GM23338 (cell line): Measurements from ENCODE around the gene CAPN8. TPM values are rescaled to one million over a fixed set of nuclear protein-coding genes. Genes with fewer than 3 reads are reported as not detected.

Experiments used
- ATAC-seq: fragments of 200-7000 bp; cut with Tn5 transposase; 3 replicates; pipeline ENCODE4 v1.9.1; 2020
- DNase-seq: peaks from one replicate; pipeline ENCODE4 v3.0.0-alpha.2; 2015; ENCODE audit warnings: low spot score
- H2AFZ ChIP-seq: fragments of 200-600 bp; sonication (generic); 2 replicates; pipeline ENCODE4 v1.8.0; 2016; ENCODE audit warnings: antibody characterized with exemption, mild to moderate bottlenecking, moderate library complexity
- H3F3A ChIP-seq: fragments of 200-600 bp; sonication (generic); replicated peaks from 2 replicates; pipeline ENCODE4 v1.8.0; 2017; ENCODE audit warnings: antibody characterized with exemption, mixed run types, low read depth
- H3K27ac ChIP-seq: fragments of 200-600 bp; sonication (generic); 2 replicates; pipeline ENCODE4 v1.6.1; 2016; ENCODE audit warnings: low read depth
- H3K27me3 ChIP-seq: fragments of 200-600 bp; sonication (generic); 2 replicates; pipeline ENCODE4 v1.8.0; 2016; ENCODE audit warnings: mild to moderate bottlenecking, mixed run types, moderate library complexity; ENCODE audit not compliant: insufficient read depth
- H3K36me3 ChIP-seq: fragments of 200-600 bp; sonication (generic); 2 replicates; pipeline ENCODE4 v1.8.0; 2016; ENCODE audit warnings: mild to moderate bottlenecking; ENCODE audit not compliant: insufficient read depth
- H3K4me1 ChIP-seq: fragments of 200-600 bp; sonication (generic); 2 replicates; pipeline ENCODE4 v1.8.0; 2016; ENCODE audit warnings: mild to moderate bottlenecking, moderate library complexity; ENCODE audit not compliant: insufficient read depth
- H3K4me2 ChIP-seq: fragments of 200-600 bp; sonication (generic); 2 replicates; pipeline ENCODE4 v1.7.1; 2017; ENCODE audit warnings: mixed run types
- H3K4me3 ChIP-seq: fragments of 200-600 bp; sonication (generic); 2 replicates; pipeline ENCODE4 v1.6.1; 2016; ENCODE audit warnings: mixed run types
- H3K79me2 ChIP-seq: fragments of 200-600 bp; sonication (generic); replicated peaks from 2 replicates; pipeline ENCODE4 v1.8.0; 2017; ENCODE audit warnings: mild to moderate bottlenecking; ENCODE audit not compliant: insufficient read depth
- H3K9me2 ChIP-seq: fragments of 200-600 bp; sonication (generic); 2 replicates; pipeline ENCODE4 v1.8.0; 2017; ENCODE audit not compliant: insufficient read depth
- H4K20me1 ChIP-seq: fragments of 200-600 bp; sonication (generic); replicated peaks from 2 replicates; pipeline ENCODE4 v1.8.0; 2017; ENCODE audit warnings: mild to moderate bottlenecking; ENCODE audit not compliant: insufficient read depth
- H3K27ac Mint-ChIP-seq: 2 replicates; pipeline ENCODE4 v1.8.0; 2020; ENCODE audit warnings: inconsistent platforms, mild to moderate bottlenecking, moderate library complexity, mixed read lengths
- H3K27me3 Mint-ChIP-seq: 3 replicates; pipeline ENCODE4 v1.8.0; 2022; ENCODE audit warnings: low read depth, mild to moderate bottlenecking, moderate library complexity, mixed read lengths, inconsistent platforms; ENCODE audit not compliant: insufficient read depth, poor library complexity
- H3K36me3 Mint-ChIP-seq: 3 replicates; pipeline ENCODE4 v1.8.0; 2021; ENCODE audit warnings: low read depth, mild to moderate bottlenecking, inconsistent platforms, moderate library complexity, mixed read lengths
- H3K4me1 Mint-ChIP-seq: 3 replicates; pipeline ENCODE4 v1.8.0; 2020; ENCODE audit warnings: mild to moderate bottlenecking, inconsistent platforms, mixed read lengths
- H3K4me3 Mint-ChIP-seq: 3 replicates; pipeline ENCODE4 v1.8.0; 2021; ENCODE audit warnings: moderate library complexity, mild to moderate bottlenecking, inconsistent platforms, mixed read lengths
- H3K9me3 Mint-ChIP-seq: 3 replicates; pipeline ENCODE4 v1.8.0; 2020; ENCODE audit warnings: moderate library complexity, mild to moderate bottlenecking, inconsistent platforms, mixed read lengths
- EZH2 ChIP-seq: fragments of 200-600 bp; sonication (generic); IDR thresholded peaks from one replicate; pipeline ENCODE4 v1.8.0; 2017; ENCODE audit warnings: antibody characterized with exemption, mild to moderate bottlenecking, low read depth; ENCODE audit not compliant: unreplicated experiment
- JUNB ChIP-seq: IDR thresholded peaks from one replicate; pipeline ENCODE4 v1.6.1; 2016; ENCODE audit warnings: antibody characterized with exemption; ENCODE audit not compliant: unreplicated experiment
- NANOG ChIP-seq: IDR thresholded peaks from 2 replicates; pipeline ENCODE4 v1.6.1; 2016; ENCODE audit warnings: antibody characterized with exemption, borderline replicate concordance
- POLR2AphosphoS5 ChIP-seq: IDR thresholded peaks from 2 replicates; pipeline ENCODE4 v1.6.1; 2016; ENCODE audit warnings: antibody characterized with exemption, low read depth
- STAT1 ChIP-seq: IDR thresholded peaks from one replicate; pipeline ENCODE4 v1.6.1; 2016; ENCODE audit warnings: antibody characterized with exemption; ENCODE audit not compliant: unreplicated experiment
- ZNF114 ChIP-seq: fragments of 250-450 bp; sonication (Bioruptor Pico); IDR thresholded peaks from 2 replicates; pipeline ENCODE4 v1.5.0; 2020; ENCODE audit warnings: mild to moderate bottlenecking, moderate library complexity
- ZNF331 ChIP-seq: fragments of 250-450 bp; sonication (Bioruptor Pico); IDR thresholded peaks from 2 replicates; pipeline ENCODE4 v1.5.0; 2020; ENCODE audit warnings: low read depth, mild to moderate bottlenecking, moderate library complexity
- polyA plus RNA-seq: library from polyadenylated mRNA; unstranded; fragments of >200 nt; fragmentation: Nextera tagmentation; extraction: Ambion mirVana; gene quantifications from 2 replicates; pipeline ENCODE4 v1.2.1, GENCODE V29; 2016
- total RNA-seq: library from RNA; depleted of rRNA; stranded (reverse); fragments of >200 nt; shearing (Covaris generic); gene quantifications from 2 replicates; pipeline ENCODE4 v1.2.3, GENCODE V29; 2014
- TF ChIP-seq, protein P1 (sequence below), 2 experiments: fragments of 200-600 bp in 1 of 2; sonication (generic) in 1 of 2; conservative IDR thresholded peaks; 2 replicates each; pipeline versions ENCODE4 v1.5.1 to v1.6.1; 2016 to 2017; ENCODE audit warnings: antibody characterized with exemption in 2 of 2, low read depth in 2 of 2, mild to moderate bottlenecking in 2 of 2, moderate library complexity in 1 of 2
- TF ChIP-seq, protein P2 (sequence below): fragments of 250-450 bp; sonication (Bioruptor Pico); IDR thresholded peaks from 2 replicates; pipeline ENCODE4 v1.5.0; 2020; ENCODE audit warnings: mild to moderate bottlenecking, moderate library complexity

CAPN8 gene
- total and polyA plus RNA-seq, 2 experiments from 2014 or later, result not detected

GRCh38 chr1:223683586-223684487 is 18.3 kb upstream of the CAPN8 start:
- H3F3A ChIP-seq, result no peaks in the 10 kb centered on the region
- no peaks in the 10 kb centered on the region for H3K27me3 ChIP-seq
- Mint-ChIP-seq H3K36me3 (no peaks in the 10 kb centered on the region), H3K27ac (no peak overlapping the region), H3K9me3 (peaks cover 8% of the 10 kb centered on the region; the same call in 1 of the 3 replicates), H3K4me1 (peaks cover 2% of the 10 kb centered on the region; the same call in 1 of the 3 replicates), H3K27me3 (peaks cover 3% of the 10 kb centered on the region), H3K4me3 (no peak overlapping the region)
- no peak overlapping the region for H3K4me2 ChIP-seq
- no peaks in the 10 kb centered on the region for H3K36me3 ChIP-seq
- H3K27ac ChIP-seq, result no peak overlapping the region
- H3K4me1 ChIP-seq, result no peaks in the 10 kb centered on the region
- H4K20me1 ChIP-seq, result no peaks in the 10 kb centered on the region
- H3K9me2 ChIP-seq, result no peaks in the 10 kb centered on the region
- DNase-seq, result peak; percentile 84
- ATAC-seq, result peak; percentile 95
- no peak overlapping the region for H3K4me3 ChIP-seq
- H2AFZ ChIP-seq, result no peak overlapping the region
- no peaks in the 10 kb centered on the region for H3K79me2 ChIP-seq
- no peak for TF ChIP-seq EZH2
- TF ChIP-seq, protein P1, sequence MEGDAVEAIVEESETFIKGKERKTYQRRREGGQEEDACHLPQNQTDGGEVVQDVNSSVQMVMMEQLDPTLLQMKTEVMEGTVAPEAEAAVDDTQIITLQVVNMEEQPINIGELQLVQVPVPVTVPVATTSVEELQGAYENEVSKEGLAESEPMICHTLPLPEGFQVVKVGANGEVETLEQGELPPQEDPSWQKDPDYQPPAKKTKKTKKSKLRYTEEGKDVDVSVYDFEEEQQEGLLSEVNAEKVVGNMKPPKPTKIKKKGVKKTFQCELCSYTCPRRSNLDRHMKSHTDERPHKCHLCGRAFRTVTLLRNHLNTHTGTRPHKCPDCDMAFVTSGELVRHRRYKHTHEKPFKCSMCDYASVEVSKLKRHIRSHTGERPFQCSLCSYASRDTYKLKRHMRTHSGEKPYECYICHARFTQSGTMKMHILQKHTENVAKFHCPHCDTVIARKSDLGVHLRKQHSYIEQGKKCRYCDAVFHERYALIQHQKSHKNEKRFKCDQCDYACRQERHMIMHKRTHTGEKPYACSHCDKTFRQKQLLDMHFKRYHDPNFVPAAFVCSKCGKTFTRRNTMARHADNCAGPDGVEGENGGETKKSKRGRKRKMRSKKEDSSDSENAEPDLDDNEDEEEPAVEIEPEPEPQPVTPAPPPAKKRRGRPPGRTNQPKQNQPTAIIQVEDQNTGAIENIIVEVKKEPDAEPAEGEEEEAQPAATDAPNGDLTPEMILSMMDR (conservative IDR thresholded peaks at IDR 0.05; ENCODE audit: low read depth in 2 of 2), result peak; percentile 82 to 93
- TF ChIP-seq STAT1, result no peak
- TF ChIP-seq NANOG, result no peak

DNA sequence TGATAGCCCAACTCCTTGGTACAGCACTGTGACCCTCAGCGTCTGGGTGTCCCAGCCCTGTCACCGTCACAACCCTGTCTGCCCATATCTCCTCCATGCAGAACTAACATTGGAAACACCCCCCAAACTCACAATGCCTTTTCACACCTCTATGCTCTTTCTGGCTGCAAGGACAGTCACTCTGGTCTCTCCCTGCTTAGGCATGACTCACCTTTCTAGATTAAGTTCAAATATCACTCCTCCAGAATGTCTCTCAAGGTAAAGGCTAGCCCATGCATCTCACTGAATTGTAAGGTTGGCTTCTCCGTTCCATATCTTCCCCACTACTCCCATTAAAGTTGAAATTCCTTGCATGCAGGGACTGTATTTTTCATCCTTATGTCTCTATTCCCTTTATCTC is 17.0 kb upstream of the CAPN8 start:
- Histone ChIP-seq H3K9me2 (no peaks in the 10 kb centered on the region), H3K4me3 (no peak overlapping the region), H4K20me1 (no peaks in the 10 kb centered on the region), H3F3A (no peaks in the 10 kb centered on the region), H3K36me3 (no peaks in the 10 kb centered on the region), H3K79me2 (no peaks in the 10 kb centered on the region), H3K27me3 (no peaks in the 10 kb centered on the region), H3K27ac (no peak overlapping the region), H2AFZ (no peak overlapping the region), H3K4me1 (no peaks in the 10 kb centered on the region), H3K4me2 (no peak overlapping the region)
- Mint-ChIP-seq H3K9me3 (peaks cover 4% of the 10 kb centered on the region; the same call in 1 of the 3 replicates), H3K27me3 (peaks cover 3% of the 10 kb centered on the region), H3K4me1 (peaks cover 2% of the 10 kb centered on the region; the same call in 1 of the 3 replicates), H3K4me3 (no peak overlapping the region), H3K27ac (no peak overlapping the region), H3K36me3 (no peaks in the 10 kb centered on the region)
- ATAC-seq, result no peak
- no peak for DNase-seq
- TF ChIP-seq POLR2AphosphoS5 (no peak), ZNF331 (CRISPR knock-in tag) (no peak), NANOG (no peak), JUNB (no peak), ZNF114 (no peak)
- TF ChIP-seq, protein P2, sequence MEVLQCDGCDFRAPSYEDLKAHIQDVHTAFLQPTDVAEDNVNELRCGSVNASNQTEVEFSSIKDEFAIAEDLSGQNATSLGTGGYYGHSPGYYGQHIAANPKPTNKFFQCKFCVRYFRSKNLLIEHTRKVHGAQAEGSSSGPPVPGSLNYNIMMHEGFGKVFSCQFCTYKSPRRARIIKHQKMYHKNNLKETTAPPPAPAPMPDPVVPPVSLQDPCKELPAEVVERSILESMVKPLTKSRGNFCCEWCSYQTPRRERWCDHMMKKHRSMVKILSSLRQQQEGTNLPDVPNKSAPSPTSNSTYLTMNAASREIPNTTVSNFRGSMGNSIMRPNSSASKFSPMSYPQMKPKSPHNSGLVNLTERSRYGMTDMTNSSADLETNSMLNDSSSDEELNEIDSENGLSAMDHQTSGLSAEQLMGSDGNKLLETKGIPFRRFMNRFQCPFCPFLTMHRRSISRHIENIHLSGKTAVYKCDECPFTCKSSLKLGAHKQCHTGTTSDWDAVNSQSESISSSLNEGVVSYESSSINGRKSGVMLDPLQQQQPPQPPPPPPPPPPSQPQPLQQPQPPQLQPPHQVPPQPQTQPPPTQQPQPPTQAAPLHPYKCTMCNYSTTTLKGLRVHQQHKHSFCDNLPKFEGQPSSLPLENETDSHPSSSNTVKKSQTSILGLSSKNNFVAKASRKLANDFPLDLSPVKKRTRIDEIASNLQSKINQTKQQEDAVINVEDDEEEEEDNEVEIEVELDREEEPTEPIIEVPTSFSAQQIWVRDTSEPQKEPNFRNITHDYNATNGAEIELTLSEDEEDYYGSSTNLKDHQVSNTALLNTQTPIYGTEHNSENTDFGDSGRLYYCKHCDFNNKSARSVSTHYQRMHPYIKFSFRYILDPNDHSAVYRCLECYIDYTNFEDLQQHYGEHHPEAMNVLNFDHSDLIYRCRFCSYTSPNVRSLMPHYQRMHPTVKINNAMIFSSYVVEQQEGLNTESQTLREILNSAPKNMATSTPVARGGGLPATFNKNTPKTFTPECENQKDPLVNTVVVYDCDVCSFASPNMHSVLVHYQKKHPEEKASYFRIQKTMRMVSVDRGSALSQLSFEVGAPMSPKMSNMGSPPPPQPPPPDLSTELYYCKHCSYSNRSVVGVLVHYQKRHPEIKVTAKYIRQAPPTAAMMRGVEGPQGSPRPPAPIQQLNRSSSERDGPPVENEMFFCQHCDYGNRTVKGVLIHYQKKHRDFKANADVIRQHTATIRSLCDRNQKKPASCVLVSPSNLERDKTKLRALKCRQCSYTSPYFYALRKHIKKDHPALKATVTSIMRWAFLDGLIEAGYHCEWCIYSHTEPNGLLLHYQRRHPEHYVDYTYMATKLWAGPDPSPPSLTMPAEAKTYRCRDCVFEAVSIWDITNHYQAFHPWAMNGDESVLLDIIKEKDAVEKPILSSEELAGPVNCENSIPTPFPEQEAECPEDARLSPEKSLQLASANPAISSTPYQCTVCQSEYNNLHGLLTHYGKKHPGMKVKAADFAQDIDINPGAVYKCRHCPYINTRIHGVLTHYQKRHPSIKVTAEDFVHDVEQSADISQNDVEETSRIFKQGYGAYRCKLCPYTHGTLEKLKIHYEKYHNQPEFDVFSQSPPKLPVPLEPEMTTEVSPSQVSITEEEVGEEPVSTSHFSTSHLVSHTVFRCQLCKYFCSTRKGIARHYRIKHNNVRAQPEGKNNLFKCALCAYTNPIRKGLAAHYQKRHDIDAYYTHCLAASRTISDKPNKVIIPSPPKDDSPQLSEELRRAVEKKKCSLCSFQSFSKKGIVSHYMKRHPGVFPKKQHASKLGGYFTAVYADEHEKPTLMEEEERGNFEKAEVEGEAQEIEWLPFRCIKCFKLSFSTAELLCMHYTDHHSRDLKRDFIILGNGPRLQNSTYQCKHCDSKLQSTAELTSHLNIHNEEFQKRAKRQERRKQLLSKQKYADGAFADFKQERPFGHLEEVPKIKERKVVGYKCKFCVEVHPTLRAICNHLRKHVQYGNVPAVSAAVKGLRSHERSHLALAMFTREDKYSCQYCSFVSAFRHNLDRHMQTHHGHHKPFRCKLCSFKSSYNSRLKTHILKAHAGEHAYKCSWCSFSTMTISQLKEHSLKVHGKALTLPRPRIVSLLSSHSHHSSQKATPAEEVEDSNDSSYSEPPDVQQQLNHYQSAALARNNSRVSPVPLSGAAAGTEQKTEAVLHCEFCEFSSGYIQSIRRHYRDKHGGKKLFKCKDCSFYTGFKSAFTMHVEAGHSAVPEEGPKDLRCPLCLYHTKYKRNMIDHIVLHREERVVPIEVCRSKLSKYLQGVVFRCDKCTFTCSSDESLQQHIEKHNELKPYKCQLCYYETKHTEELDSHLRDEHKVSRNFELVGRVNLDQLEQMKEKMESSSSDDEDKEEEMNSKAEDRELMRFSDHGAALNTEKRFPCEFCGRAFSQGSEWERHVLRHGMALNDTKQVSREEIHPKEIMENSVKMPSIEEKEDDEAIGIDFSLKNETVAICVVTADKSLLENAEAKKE, result no peak
